GM19397 (cell line): Measurements from ENCODE around the gene ZNF746.

Experiments used
- ATAC-seq: cut with Tn5 transposase; IDR thresholded peaks from one replicate; pipeline ENCODE4 v1.9.1; 2021; ENCODE audit warnings: mild to moderate bottlenecking, moderate library complexity; ENCODE audit not compliant: unreplicated experiment

ZNF746 gene

DNA sequence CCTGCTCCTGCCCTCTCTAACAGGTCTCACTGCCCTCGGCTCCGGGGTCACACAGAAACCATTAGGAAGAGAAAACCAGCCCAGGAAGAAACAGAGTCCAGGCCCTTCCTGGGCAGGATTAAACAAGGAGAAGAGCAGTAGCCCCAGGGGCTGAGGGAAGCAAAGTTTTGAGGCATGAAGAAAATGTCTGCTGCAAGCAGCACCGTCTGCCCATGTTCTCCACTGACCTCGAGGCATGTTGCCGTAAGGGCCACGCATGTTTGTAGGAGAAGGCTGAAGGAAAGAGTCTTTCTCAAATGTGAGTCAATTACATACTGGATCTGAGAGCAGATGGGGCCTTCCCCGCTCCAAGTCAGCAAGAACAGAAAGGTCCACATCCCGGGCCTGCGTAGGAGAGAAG lies 4.2 kb downstream of the ZNF746 start:
- no peak for ATAC-seq

DNA sequence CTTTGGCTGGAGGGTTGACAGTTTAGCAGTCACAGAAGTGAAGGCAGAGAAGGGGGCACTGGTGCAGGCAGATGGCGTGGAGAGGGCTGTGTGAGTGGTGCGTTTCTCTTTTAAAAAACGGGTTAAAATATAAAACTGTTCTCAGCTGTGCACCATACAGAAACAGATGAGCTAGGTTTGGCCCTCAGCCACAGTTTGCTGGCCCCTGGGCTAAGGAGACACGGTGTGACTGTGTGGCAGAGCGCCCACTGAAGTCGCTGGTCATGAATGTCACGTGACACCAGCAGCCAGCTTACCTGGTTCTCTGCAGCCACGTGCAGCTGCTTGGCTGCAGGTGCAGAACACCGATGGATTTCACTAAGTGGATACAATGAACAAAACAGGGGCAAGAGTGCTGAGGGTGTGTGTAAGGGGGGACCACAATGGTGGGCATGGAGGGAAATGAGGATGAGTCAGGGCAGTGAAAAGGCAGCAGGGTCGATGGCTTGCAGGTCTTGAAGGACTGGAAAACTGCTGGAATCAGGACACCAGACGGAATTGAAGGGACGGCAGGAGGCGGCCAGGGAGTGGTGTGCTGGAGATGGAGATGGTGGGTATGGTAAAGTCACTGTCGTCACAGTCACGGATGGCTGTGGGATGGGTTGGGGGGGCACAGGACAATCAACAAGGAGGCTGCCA lies 7.4 kb downstream of the ZNF746 start:
- no peak for ATAC-seq

DNA sequence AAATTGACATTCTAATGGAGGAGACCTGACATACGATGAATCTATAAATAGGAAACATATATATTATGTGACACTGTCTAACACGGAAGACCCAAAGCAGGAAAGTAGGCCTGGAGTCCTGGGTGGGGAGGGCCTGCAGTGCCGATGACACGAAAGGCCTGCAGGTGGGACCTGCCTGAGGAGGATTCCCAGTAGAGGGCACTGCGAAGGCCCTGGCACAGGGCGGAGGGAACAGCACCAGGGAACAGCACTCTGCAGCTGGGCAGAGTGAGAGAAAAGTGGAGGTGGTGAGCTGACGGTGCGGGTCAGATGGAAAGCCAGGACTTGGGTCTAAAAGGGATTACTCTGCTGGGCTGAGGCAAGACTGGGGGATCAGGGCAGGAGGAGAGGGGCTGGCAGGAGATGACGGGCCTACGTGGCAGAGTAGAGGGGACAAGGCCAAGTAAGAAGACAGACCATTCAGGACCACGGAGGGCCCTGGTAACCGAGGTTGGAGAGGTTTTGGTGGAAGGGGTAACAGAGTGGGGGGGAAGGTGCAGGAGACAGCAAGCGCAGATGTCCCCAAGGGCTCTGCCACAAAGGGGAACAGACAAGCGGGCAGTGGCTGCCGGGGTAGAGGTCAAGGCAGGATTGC lies 8.1 kb downstream of the ZNF746 start:
- no peak for ATAC-seq

DNA sequence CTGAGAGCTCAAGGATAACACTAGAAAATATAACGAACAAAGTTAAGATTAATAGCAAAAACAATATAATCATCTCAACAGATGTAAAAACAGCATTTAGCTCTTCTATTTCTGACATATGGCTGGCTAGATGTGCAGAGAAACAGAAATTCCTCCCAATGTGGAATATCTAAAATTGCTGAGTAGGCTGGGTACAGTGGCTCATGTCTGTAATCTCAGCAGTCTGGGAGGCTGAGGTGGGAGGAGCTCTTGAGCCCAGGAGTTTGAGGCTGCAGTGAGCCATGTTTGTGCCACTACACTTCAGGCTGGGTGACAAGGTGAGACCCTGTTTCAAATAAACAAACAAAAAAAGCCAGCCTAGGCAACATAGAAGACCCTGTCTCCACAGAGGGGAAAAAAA lies 18.0 kb downstream of the ZNF746 start:
- no peak for ATAC-seq

DNA sequence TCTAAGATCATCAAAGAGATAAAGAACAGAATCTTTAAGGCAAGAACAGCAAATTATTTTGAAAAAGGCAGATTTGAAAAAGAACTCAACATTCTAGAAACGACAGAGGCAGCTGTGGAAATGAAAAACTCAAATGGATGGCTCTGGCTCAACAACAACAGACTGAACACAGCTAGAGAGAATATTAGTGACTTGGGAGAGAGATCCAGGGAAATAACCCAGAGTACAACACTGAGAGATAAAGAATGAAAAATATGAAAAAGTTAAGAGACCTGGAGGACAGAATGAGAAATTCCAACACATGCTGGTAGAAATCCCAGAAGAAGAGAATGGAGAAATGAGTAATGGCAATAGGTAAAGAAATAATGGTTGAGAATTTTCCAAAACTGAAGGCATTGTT lies 18.9 kb downstream of the ZNF746 start:
- ATAC-seq, result no peak

DNA sequence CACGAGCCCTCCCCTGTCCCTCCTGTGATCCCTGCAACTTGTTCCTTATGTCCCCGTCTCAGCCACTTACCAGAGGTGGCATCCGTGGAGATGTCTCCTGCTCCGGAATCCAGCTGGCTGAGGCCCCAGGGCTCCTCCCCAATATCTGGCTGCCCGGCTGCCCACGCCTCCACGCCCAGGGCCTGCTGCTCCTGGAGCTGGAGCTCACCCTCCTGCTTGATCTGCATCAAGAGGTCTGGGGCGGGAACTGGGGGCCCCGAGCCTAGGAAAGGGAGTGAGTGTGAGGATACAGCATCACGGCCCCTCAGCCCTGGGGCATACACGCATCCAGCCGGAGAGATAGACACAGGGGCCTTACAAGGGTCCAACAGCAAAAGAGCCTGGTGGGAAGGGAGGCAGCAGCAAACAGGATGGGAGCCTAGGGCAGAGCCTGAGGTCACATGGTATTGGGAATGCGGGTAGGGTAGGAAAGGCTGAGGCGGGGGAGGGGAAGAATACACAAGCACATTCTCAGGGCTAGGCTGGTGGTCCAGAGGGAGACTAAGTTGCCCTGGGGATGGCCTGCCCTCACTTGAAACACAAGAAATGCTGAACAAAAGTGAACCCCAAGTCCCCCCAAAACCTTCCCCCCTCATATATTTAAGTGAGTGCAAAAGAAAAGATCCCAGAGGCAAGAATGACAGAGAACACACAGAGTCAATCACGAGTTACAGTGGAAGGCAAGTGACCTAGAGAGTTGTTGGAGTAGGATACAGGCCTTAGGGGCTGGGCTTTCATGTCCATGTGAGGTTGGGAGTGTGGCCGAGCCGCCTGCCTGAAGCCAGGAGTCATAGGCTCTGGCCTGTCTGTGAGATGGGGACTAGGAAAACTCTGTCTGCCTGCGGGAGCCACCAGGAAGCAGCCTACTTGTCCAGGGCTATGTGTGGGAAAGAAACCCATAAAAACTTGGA lies 19.8 kb downstream of the ZNF746 start:
- no peak for ATAC-seq

DNA sequence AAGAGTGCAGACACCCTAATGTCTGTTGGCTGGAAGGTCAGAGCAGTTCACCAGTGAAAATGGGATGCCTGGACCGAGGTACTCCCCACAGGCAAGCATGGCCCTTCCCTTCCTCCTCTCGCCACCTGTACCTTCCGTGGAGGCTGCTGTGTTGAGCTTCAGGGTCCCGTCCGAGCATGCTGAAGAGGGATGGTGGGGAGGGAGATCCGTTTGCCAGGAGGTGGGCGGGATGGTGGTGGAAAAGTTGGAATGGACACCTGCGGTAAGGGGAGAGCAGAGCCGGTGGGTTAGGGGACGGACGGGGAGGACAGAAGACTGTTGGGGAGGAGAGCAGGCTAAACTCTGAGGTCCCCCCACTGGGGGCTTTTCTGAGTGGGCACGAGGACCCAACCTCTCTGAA lies 20.8 kb downstream of the ZNF746 start:
- ATAC-seq, result no peak

DNA sequence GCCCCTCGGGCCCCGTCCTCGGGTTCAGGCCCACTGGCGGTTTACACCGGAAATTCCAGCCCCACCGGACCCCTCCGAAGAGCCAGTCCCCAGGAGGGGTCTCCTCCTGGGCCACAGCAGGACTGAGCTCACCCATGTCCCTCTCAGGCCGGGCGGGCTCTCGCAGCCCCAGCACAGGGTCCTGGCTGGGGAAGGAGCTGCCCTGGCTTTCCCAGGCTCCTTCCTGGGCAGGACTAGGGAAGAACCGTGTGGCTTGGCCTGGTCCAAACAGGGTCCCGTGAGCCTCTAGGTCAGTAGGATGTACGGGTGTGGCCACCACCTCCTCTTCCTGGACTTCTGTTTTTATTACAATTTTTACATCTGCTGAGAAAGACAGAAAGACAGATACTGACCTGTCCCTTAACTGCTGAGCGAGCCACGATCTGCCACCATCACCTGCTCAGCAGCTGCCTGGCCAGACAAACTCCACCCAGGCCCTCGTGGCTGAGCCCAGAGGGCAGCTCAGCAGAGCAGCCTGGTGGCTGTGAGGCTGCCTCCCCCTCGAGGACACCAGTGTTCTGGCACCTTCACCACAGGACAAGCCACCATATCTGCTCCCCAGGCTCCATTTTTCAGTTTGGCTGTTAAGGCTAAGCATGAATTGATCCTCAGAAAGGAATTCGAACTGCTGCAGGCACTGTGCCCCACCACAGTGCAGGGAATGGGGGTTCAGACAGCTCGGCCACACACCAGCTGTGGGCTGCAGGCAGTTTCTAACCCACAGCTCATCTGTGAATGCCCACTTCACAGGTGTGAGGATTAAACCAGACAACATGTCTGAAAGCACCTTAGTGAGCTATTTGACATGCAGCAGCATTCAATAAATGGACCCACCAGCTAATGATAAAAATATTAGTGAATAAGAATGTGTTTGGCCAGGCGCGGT lies 22.2 kb downstream of the ZNF746 start:
- no peak for ATAC-seq

DNA sequence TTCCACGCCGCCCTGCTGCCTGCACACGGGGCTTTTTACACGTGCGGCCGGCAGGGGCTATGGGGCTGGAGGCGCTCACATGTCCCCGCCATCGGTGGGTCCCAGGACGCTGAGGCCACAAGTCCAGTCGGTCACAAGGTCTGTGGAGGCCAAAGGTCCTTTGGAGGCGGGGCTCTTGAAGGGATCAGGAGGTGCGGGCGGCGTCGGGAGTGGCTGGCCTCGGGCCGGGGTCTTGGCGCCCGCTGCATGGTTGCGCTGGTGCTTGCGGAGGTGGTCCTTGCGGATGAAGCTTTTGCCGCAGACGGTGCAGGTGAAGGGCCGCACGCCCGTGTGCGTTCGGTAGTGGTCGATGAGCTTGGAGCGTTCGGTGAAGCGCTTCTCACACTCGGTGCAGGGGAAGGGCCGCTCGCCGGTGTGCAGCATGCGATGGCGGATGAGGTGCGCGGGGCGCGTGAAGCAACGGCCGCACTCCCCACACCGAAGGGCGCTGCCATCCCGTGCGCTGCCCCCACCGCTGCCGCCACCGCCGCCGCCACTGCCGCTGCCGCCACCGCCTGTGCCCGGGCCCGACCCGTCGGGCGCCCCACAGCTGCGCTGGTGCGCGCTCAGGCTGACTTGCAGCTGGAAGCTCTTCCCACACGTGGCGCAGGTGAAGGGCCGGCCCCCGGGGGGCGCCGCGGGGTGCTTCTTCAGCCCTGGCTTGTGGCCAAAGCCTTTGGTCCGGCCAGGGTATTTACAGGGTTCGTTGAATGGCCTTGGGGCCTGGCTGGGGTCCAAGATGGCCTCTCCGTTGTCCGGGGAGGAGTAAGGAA lies 23.1 kb downstream of the ZNF746 start:
- ATAC-seq, result no peak

DNA sequence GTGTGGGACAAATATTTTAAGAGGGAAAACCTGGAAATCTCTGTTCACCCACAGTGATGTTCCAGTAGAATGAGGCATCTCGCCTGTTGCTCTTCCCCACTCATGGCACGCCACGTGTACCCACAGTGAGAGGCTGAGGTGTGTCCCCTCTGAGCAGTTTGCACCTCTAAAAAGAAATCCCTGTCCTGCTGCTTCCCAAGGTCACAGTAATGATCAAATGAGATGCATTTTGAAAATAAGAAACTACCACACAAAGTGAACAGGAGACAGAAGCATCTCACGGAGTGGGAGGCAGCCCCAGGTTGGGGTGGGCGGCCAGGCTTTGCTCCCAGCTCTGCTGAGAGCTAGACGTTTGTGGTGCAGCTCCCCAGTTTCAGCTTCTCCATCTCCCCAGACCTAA lies 24.4 kb downstream of the ZNF746 start:
- ATAC-seq, result no peak

DNA sequence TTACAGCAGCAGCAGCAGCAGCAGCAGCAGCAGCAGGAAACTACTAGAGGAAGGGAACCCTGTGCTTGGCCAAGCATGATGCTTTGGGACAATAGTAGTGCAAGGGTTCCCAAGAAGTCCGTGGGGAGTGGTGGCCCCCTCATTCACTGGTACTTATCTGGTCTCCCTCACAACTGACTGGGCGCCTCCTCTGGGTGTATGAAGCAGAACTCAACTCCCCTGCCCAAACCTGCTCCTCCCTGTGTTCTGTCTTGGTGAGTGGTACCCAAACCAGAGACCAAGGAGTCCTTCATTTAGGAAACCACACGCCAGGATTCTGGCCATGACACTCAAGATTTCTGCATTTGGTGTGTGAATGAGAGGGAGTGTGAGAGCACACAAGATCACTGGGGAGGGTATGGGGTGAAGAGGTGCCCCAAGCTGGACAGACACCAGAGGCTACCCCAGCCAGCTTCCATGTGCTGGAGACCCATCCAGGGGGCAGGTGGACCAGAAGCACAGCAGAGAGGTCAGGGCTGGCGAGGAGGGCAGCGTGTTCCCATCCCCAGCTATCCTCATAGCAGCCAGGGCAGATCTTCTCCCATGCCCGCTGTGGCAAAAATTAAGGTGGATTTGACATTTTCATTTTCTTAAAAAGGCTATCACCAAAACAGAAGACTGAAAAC lies 26.2 kb downstream of the ZNF746 start:
- no peak for ATAC-seq

DNA sequence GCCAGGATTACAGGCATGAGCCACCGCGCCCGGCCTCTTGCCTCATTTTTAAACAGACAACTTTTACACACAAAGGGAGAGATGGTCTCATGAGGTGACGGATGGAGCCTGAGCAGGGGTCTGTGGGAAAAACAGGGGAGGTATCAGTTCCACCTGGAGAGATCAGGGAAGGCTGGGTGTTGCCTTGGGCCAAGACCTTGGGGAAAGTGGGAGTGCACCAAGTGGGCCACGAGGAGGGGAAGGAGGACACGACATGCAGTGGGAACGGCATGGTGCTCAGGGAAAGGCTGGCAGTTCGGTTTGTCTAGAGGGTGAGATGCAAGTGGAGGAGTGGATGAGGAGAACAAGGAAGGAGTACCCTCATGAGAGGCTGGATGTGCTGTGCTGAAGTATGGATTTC lies 27.8 kb downstream of the ZNF746 start:
- ATAC-seq, result no peak

DNA sequence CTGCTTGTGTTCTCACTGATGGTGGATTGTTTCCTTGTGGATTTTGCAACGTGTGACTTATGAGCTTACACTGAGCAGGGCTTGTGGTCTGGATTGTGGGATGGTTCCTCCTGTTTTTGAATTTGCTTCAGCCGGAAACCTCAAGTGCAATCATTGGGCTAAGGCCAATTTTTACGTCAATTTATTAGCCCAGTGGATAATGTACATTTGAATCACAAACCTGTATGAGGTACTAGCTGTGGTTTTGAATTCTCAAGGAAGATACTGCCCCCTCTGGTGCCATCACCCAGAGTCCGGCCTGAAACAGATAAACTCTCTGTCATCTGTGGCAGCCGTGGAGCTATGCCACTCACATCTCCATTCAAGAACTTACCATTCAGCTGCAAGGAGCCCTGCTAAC lies 29.4 kb downstream of the ZNF746 start:
- ATAC-seq, result no peak

DNA sequence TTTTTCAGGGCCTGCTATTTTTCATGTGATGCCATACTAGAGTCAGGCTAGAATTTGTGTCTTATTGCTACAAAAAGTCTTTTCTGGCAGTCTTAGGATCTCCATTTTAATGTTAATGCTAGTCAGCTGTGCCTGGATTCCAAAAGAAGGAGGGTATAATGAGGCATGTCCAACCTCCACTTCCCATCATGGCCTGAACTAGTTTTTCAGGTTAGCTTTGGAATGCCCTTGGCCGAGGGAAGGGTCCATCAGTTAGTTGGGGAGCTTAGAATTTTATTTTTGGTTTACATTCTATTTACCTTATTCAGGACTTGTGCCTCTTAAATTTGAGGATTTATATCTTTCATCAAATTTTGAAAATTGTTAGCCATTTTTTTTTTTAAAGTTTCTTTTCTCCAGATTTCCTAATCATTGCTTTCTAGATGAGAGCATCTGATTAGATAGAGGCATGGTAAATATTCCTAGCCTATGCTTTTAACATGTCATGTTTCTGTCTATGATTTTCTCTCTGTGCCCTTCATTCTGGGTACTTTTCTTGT lies 30.2 kb downstream of the ZNF746 start:
- ATAC-seq, result no peak

DNA sequence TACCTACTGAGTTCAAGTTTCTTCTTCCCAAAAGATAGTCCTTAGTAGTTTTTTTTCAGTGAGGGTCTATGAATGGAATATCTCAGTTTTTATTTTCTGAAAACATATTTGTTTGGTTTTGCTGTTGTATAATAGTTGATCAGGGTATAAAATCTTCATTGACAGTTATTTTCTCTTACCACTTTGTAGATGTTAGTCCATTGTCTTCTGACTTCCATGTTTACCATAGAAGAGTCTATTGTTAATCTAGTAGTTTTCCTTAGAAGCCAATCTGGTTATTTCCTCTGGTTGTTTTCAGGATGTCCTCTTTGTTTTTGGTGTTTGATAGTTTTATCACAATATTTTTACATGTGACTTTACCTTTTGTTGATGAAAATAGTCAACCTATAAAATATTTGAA lies 31.2 kb downstream of the ZNF746 start:
- ATAC-seq, result no peak

DNA sequence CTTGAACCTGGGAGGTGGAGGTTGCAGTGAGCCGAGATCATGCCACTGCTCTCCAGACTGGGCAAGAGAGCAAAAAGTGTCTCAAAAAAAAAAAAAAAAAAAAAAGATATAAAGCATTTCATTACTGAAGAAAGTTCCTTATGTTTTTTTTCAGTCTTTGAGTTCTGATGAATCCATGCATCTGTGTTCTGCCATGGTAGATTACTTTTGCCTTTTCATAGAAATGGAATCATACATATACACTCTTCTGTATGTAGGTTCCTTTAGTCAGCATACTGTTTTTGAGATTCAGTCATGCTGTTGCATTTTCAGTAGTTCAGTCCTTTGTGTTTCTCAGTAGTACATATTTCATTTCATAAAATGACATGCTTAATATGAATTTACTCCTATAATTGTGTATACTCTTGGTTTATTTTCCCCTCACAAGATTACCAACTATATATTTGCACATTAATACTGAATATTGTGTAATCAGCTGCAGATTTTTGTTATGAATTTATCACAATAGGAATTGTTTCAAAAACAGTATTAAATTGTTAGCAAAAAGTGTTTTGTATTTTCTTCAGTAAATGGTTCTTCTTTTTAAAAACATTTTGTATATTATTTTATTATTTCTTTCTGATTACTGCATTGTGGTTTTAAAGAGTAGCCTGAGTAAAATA lies 34.0 kb downstream of the ZNF746 start:
- ATAC-seq, result no peak

DNA sequence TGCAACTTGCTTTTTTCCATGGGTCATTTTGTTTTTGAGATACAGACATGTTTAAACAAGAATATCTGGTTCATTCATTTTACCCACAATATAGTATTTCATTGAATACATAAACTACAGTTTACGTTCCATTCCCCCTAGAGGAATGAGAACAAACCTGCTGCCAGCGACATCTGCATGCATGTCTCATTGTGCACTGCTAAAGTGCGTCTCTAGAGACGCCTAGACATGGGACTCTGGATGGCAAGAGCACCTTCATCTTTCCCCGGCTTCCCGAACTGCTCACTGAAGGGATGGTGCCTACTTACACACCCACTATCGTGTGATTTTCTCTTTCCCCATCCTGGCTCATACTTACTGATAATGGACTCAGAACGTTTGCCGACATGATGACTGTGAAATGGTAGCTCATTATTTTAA lies 35.5 kb downstream of the ZNF746 start:
- no peak for ATAC-seq

DNA sequence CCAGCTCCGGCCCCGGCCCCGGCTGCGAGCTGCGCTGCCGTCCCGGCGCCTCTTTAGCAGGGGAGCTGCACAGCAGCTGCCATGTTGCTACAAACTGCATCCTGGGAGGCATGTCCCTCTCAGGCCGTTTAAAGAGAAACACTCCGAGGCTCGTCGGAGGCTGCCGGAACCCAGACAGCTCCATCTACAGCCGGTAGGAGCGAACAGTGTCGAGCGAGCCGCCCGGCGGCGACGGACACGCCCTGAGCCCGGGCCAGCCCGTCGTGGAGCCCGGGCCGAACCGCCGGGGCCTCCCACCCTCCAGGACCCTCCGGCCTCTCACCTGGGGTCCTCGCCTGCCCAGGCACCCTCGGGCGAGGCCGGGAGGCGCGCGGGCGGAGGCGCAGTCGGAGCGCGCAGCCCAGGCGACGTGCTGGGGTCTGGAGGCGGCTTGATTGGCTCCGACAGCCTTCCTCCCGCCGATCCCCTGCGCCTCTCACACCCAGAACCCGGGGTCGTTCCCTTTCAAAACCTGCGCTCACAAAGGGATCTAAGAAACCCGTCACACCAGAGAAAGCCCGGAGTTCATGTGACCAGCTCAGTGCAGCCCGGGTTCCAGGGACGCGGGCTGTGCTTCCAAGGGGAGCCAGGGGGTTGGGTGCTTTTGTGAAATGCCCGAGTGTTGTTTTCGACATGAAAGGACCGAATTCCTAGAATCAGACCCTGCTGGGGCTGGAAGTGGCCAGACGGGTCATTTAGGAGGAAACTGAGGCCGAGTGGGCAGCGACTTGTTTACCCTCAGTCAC lies 36.9 kb downstream of the ZNF746 start, which contains the start of gene ZNF777:
Gene ZNF777, minus strand, starts transcription at position 570 of the 785 bp plus-strand sequence. CDS start 5,040 bp downstream, outside the sequence.
- peak; percentile 96 for ATAC-seq
